Gastroesophageal sphincter (tissue), 3 donors: ENCODE measurements around the gene KANK4.

ENCODE experiments used
- CTCF ChIP-seq, 4 experiments: fragments of 200-600 bp in 2 of 4; fragments of 450-650 bp in 2 of 4; sonication (generic) in 1 of 4; IDR thresholded peaks; one replicate each; pipeline ENCODE4 v1.5.1; 2017 to 2019; ENCODE audit warnings: antibody characterized with exemption in 4 of 4, mild to moderate bottlenecking in 2 of 4, moderate library complexity in 2 of 4
- POLR2A ChIP-seq, 2 donors: fragments of 450-650 bp; IDR thresholded peaks; one replicate each; pipeline ENCODE4 v1.6.1; 2017; ENCODE audit warnings: antibody characterized with exemption in 2 of 2, mild to moderate bottlenecking in 2 of 2, moderate library complexity in 1 of 2

GRCh38 chr1:62271948-62272728 lies 47.1 kb downstream of the KANK4 start:
- TF ChIP-seq CTCF (IDR thresholded peaks at IDR 0.05) (no peak), POLR2A (IDR thresholded peaks at IDR 0.05) (no peak)
